ENCODE results near the gene MINDY4. TPM values are rescaled to one million over a fixed set of nuclear protein-coding genes. Genes with fewer than 3 reads are reported as not detected.

The MINDY4 gene
- total RNA-seq, 2 donors from 2014 or later: 5.4 to 8.8 TPM

- TF ChIP-seq CTCF (IDR thresholded peaks at IDR 0.05): no peak
- no peaks in the 10 kb centered on the region for H3K36me3 ChIP-seq
- peak overlapping the region; percentile 52 to 60 for H3K27ac ChIP-seq
- no peak overlapping the region for H3K4me3 ChIP-seq
- no peak for DNase-seq (ENCODE audit: low spot score)
- H3K4me1 ChIP-seq: peaks cover 0 to 79% of the 10 kb centered on the region in 2 donors
- H3K27me3 ChIP-seq: no peaks in the 10 kb centered on the region
- no peaks in the 10 kb centered on the region for H3K9me3 ChIP-seq
Measured at GRCh38 chr7:30900053-30900452, 128.8 kb downstream of the MINDY4 start.

- TF ChIP-seq CTCF (IDR thresholded peaks at IDR 0.05): no peak
- no peak for DNase-seq (ENCODE audit: low spot score)
- H3K36me3 ChIP-seq: no peaks in the 10 kb centered on the region
- no peak overlapping the region for H3K4me3 ChIP-seq
- H3K9me3 ChIP-seq: no peaks in the 10 kb centered on the region
- H3K4me1 ChIP-seq: peaks cover 0 to 79% of the 10 kb centered on the region in 2 donors
- H3K27me3 ChIP-seq: no peaks in the 10 kb centered on the region
- H3K27ac ChIP-seq: peak overlapping the region; percentile 52 to 60
Measured at GRCh38 chr7:30900803-30901362, 129.7 kb downstream of the MINDY4 start.

- Histone ChIP-seq H3K27ac (no peak overlapping the region), H3K4me3 (no peak overlapping the region), H3K9me3 (no peaks in the 10 kb centered on the region), H3K4me1 (peaks cover 2 to 79% of the 10 kb centered on the region in 2 donors), H3K27me3 (no peaks in the 10 kb centered on the region), H3K36me3 (no peaks in the 10 kb centered on the region)
- no peak for TF ChIP-seq CTCF (IDR thresholded peaks at IDR 0.05)
- no peak for DNase-seq (ENCODE audit: low spot score)
Measured at GRCh38 chr7:30901856-30902255, 130.6 kb downstream of the MINDY4 start.

GRCh38 chr7:30902466-30902865 lies 131.2 kb downstream of the MINDY4 start:
- no peak for TF ChIP-seq CTCF (IDR thresholded peaks at IDR 0.05)
- DNase-seq (ENCODE audit: low spot score): no peak
- H3K27ac ChIP-seq: no peak overlapping the region
- H3K36me3 ChIP-seq: no peaks in the 10 kb centered on the region
- no peak overlapping the region for H3K4me3 ChIP-seq
- no peaks in the 10 kb centered on the region for H3K27me3 ChIP-seq
- H3K4me1 ChIP-seq: peaks cover 2 to 79% of the 10 kb centered on the region in 2 donors
- no peaks in the 10 kb centered on the region for H3K9me3 ChIP-seq

GRCh38 chr7:30903146-30903545 lies 131.9 kb downstream of the MINDY4 start:
- H3K27me3 ChIP-seq: no peaks in the 10 kb centered on the region
- no peaks in the 10 kb centered on the region for H3K9me3 ChIP-seq
- no peak for DNase-seq (ENCODE audit: low spot score)
- H3K27ac ChIP-seq: no peak overlapping the region
- H3K4me3 ChIP-seq: no peak overlapping the region
- H3K36me3 ChIP-seq: no peaks in the 10 kb centered on the region
- H3K4me1 ChIP-seq: peaks cover 2 to 79% of the 10 kb centered on the region in 2 donors
- TF ChIP-seq CTCF (IDR thresholded peaks at IDR 0.05): no peak

- H3K27ac ChIP-seq: no peak overlapping the region
- H3K9me3 ChIP-seq: no peaks in the 10 kb centered on the region
- no peak for TF ChIP-seq CTCF (IDR thresholded peaks at IDR 0.05)
- H3K4me3 ChIP-seq: no peak overlapping the region
- no peaks in the 10 kb centered on the region for H3K36me3 ChIP-seq
- no peaks in the 10 kb centered on the region for H3K27me3 ChIP-seq
- no peak for DNase-seq (ENCODE audit: low spot score)
- H3K4me1 ChIP-seq: peaks cover 2 to 77% of the 10 kb centered on the region in 2 donors
Measured at GRCh38 chr7:30904561-30904960, 133.3 kb downstream of the MINDY4 start.

All from right atrium auricular region (tissue), 2 donors.